ENCODE measurements around the gene TARDBP.
"Not testable (repeated sequence)": the region's sequence is repeated elsewhere in the genome, so short reads cannot be mapped to it uniquely, and the experiment has no call there.

The TARDBP gene

DNA sequence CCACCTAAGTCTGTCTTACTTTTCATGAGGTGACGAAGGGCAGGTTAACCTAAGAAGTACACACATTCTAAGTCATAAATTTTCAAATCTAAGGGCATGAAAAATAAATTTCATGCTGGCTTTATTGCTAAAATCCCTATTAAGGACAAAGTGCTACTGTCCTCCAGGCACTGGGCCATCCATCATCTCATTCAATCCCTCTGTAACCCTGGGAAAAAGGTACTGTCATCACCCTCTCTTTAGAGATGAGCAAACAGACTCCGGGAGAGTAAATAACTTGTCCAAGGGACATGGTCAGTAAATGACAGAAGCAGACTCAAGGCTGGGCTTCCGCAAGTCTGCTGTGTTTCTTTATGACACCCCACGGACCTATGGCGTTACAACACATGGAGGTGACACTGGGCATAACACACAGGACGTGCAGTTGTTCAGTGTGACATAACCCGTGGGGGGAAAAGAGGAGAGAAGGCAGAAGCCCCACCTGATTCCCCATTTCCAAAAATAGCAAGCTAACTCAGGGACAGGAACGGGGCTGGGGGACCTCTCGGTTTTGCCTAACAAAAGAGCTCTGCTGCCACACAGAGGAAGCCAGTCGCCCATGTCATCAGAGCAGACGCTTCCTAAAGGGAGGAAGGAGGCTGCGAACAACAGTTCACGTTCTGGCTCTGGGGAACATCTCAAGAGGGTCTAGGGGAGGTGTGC lies 59.9 kb downstream of the TARDBP start:
- Mint-ChIP-seq H3K27me3 (no peaks in the 10 kb centered on the region), H3K36me3 (peaks cover 65% of the 10 kb centered on the region), H3K27ac (peak overlapping the region; percentile 4), H3K9me3 (no peaks in the 10 kb centered on the region), H3K4me3 (no peak overlapping the region), H3K4me1 (peaks cover 5% of the 10 kb centered on the region)
- peak; percentile 56 for ATAC-seq

- ATAC-seq, result peak; percentile 72
- peaks cover 62% of the 10 kb centered on the region for H3K36me3 Mint-ChIP-seq
Observed at GRCh38 chr1:11073398-11073797, 60.9 kb downstream of the TARDBP start.

More at GRCh38 chr1:11073398-11073797, 60.9 kb downstream of the TARDBP start:
- not testable (repeated sequence) for H3K27me3 Mint-ChIP-seq, H3K4me1 Mint-ChIP-seq, H3K9me3 Mint-ChIP-seq, H3K4me3 Mint-ChIP-seq
- H3K27ac Mint-ChIP-seq, result peak overlapping the region; percentile 4

Data from stimulated activated memory B cell treated with anti-CD40 and anti-IgM and Interleukin-4, amounts not matched to agents 10 μg/mL and 1 μg/mL and 100 μg/mL, for 72 hours (primary cell).